ENCODE results near the gene MON2.

DNA sequence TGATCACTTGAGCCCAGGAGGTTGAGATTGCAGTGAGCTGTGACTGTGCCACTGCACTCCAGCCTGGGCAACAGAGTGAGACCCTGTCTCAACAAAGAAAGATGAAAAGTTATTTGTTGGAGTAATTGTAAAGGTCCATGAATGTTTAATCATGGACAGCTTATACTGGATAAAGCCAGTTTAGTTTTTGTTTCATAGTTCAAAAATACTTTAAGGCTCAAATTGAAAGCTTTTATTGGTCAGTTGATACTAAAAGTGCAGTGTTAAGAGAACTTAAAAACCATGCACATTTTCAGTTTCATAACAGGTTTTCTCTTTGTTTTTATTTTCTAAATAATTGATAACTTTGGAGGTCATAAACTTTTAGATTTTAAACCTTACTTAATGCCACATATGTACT is 108.4 kb downstream of the MON2 start:
- no peak for TF ChIP-seq GATA2 (IDR thresholded peaks at IDR 0.05; ENCODE audit: low read depth, low read length)
- no peak for TF ChIP-seq GATA3 (IDR thresholded peaks at IDR 0.05; ENCODE audit: low read depth, low read length)
